ENCODE results near the gene MANSC1.

DNA sequence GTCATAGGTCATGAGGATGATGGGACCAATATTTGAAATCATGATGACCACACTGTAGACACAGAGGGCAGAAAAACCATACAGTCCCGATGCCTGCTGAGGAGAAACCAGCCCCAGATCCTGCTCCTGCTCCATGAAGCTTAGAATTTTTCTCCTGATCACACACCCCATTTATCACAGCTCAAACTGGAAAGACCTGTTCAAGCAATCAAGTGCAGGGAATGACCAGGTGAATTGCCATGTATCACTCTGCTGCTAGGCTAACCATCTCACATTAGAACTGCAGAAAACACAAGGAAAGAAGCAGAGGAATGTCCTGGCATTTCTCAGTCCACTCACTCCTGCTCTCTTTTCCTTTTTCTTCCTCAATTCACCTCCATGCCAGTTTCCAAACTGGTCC, 18.1 kb downstream of the MANSC1 start:
- TF ChIP-seq, protein P1, sequence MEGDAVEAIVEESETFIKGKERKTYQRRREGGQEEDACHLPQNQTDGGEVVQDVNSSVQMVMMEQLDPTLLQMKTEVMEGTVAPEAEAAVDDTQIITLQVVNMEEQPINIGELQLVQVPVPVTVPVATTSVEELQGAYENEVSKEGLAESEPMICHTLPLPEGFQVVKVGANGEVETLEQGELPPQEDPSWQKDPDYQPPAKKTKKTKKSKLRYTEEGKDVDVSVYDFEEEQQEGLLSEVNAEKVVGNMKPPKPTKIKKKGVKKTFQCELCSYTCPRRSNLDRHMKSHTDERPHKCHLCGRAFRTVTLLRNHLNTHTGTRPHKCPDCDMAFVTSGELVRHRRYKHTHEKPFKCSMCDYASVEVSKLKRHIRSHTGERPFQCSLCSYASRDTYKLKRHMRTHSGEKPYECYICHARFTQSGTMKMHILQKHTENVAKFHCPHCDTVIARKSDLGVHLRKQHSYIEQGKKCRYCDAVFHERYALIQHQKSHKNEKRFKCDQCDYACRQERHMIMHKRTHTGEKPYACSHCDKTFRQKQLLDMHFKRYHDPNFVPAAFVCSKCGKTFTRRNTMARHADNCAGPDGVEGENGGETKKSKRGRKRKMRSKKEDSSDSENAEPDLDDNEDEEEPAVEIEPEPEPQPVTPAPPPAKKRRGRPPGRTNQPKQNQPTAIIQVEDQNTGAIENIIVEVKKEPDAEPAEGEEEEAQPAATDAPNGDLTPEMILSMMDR (IDR thresholded peaks at IDR 0.05; ENCODE audit: insufficient read depth, low read length), result no peak
- no peak for TF ChIP-seq SPI1 (IDR thresholded peaks at IDR 0.05; ENCODE audit: borderline replicate concordance, low read depth)
